ENCODE data around the gene APH1A. TPM values are rescaled to one million over a fixed set of nuclear protein-coding genes. Genes with fewer than 3 reads are reported as not detected.

APH1A gene
- total and polyA plus RNA-seq, 9 of the 15 experiments (the other 6 are each of a cell fraction or from before 2014, with no cell fraction given) = 5.6 to 123 (median 77.0) TPM

GRCh38 chr1:150235852-150236613 is 32.8 kb downstream of the APH1A start, which contains the start of gene ANP32E (continued):
- peak; percentile 81 to 92 for TF ChIP-seq AFF1 (IDR thresholded peaks at IDR 0.05; ENCODE audit: low read depth in 1 of 2, partially characterized antibody in 2 of 2)
- peak in 1 of 2 experiments; percentile 82; a peak in 2 of 4 replicates for TF ChIP-seq CSDE1 (IDR thresholded peaks at IDR 0.05)
- no peak for TF ChIP-seq ZHX1 (conservative IDR thresholded peaks at IDR 0.05; ENCODE audit: low read length)
- TF ChIP-seq KLF10 (CRISPR knock-in tag; IDR thresholded peaks at IDR 0.05) = no peak
- no peak for TF ChIP-seq SRSF7 (optimal IDR thresholded peaks at IDR 0.05; ENCODE audit: low read depth, low read length)
- TF ChIP-seq STAG1 (CRISPR knock-in tag; IDR thresholded peaks at IDR 0.05; ENCODE audit: borderline replicate concordance) = no peak; the same call in 1 of the 2 replicates
- no peak for TF ChIP-seq GABPB2 (CRISPR knock-in tag; conservative IDR thresholded peaks at IDR 0.05)
- peak; percentile 53 for TF ChIP-seq NCOA1 (IDR thresholded peaks at IDR 0.05; ENCODE audit: low read depth)
- TF ChIP-seq BCL6 (CRISPR knock-in tag; IDR thresholded peaks at IDR 0.05) = no peak
- peak; percentile 89 for TF ChIP-seq ATF7 (IDR thresholded peaks at IDR 0.05)
- no peak for TF ChIP-seq FOXP4 (CRISPR knock-in tag; IDR thresholded peaks at IDR 0.05; ENCODE audit: borderline replicate concordance)
- TF ChIP-seq NCOA6 (IDR thresholded peaks at IDR 0.05) = peak; percentile 60; the same call in 1 of the 2 replicates
- no peak for TF ChIP-seq EZH2 (IDR thresholded peaks at IDR 0.05; ENCODE audit: borderline replicate concordance, low read depth, low read length)
- no peak for TF ChIP-seq NR1H2 (CRISPR knock-in tag; IDR thresholded peaks at IDR 0.05)
- no peak for TF ChIP-seq HNRNPL (IDR thresholded peaks at IDR 0.05; ENCODE audit: low read depth, low read length)
- no peak for TF ChIP-seq BMI1 (IDR thresholded peaks at IDR 0.05; ENCODE audit: low read length)
- TF ChIP-seq POLR2H (tag; IDR thresholded peaks at IDR 0.05; ENCODE audit: low read depth) = peak; percentile 96
- TF ChIP-seq THAP7 (CRISPR knock-in tag; IDR thresholded peaks at IDR 0.05) = no peak
- TF ChIP-seq TCFL5 (CRISPR knock-in tag; conservative IDR thresholded peaks at IDR 0.05) = no peak
- TF ChIP-seq CHCHD3 (CRISPR knock-in tag; IDR thresholded peaks at IDR 0.05) = no peak

Measured in K562 (cell line).